Esophagus muscularis mucosa (tissue), 4 donors: Measurements from ENCODE around the gene RPS21. TPM values are rescaled to one million over a fixed set of nuclear protein-coding genes. Genes with fewer than 3 reads are reported as not detected.

Experiments used
- DNase-seq: peaks from one replicate; pipeline ENCODE4 v3.0.0-alpha.2; 2017; ENCODE audit errors: extremely low spot score
- H3K27ac ChIP-seq, 4 donors: fragments of 200-600 bp; sonication (generic); replicated peaks in 1 of 4; 1 replicate in 3 of 4; 2 replicates in 1 of 4; pipeline ENCODE4 v1.5.1; 2016 to 2019; ENCODE audit warnings: mild to moderate bottlenecking in 1 of 4
- H3K27me3 ChIP-seq, 4 donors: fragments of 200-600 bp; sonication (generic); one replicate each; pipeline versions ENCODE4 v1.5.1 to v1.6.0; 2016 to 2019
- H3K36me3 ChIP-seq, 4 donors: fragments of 200-600 bp; sonication (generic); one replicate each; pipeline ENCODE4 v1.5.1; 2016 to 2019
- H3K4me1 ChIP-seq, 4 donors: fragments of 200-600 bp; sonication (generic); one replicate each; pipeline ENCODE4 v1.5.1; 2016 to 2019
- H3K4me3 ChIP-seq, 4 donors: fragments of 200-600 bp; sonication (generic); 1 replicate in 2 of 4; 2 replicates in 2 of 4; pipeline ENCODE4 v1.5.1; 2016 to 2019; ENCODE audit warnings: mild to moderate bottlenecking in 4 of 4, moderate library complexity in 1 of 4
- H3K9me3 ChIP-seq, 4 donors: fragments of 200-600 bp; sonication (generic); 1 replicate in 3 of 4; 2 replicates in 1 of 4; pipeline ENCODE4 v1.5.1; 2016 to 2019
- CTCF ChIP-seq, 3 experiments: fragments of 200-600 bp in 2 of 3; fragments of 450-650 bp in 1 of 3; sonication (generic) in 2 of 3; IDR thresholded peaks; one replicate each; pipeline ENCODE4 v1.5.1; 2017 to 2019; ENCODE audit warnings: antibody characterized with exemption in 3 of 3, mild to moderate bottlenecking in 2 of 3, moderate library complexity in 1 of 3
- EP300 ChIP-seq: sonication (generic); formaldehyde crosslinking; IDR thresholded peaks from one replicate; pipeline ENCODE4 v1.6.1; 2017; ENCODE audit warnings: antibody characterized with exemption
- POLR2A ChIP-seq: fragments of 450-650 bp; IDR thresholded peaks from one replicate; pipeline ENCODE4 v1.6.1; 2017; ENCODE audit warnings: antibody characterized with exemption, moderate library complexity, mild to moderate bottlenecking, low read depth
- POLR2AphosphoS5 ChIP-seq, 2 donors: sonication (generic); formaldehyde crosslinking; IDR thresholded peaks; one replicate each; pipeline ENCODE4 v1.6.1; 2017; ENCODE audit warnings: antibody characterized with exemption in 2 of 2
- WGBS: methylation state at CpG from one replicate; pipeline ENCODE4 v1.1.5; 2018; 5-methylcytosine and 5-hydroxymethylcytosine counted together
- intact Hi-C: fragments of 100-400 bp; cut with DNase I; formaldehyde crosslinking; loops from one replicate; pipeline ENCODE4 v1.15.1; 2023
- total RNA-seq, 4 donors: library from RNA; depleted of rRNA; stranded (reverse); fragments of >200 nt; gene quantifications; one replicate each; pipeline versions ENCODE4 v1.1.0 to v1.2.1, GENCODE V29; 2016

RPS21 gene
- total RNA-seq, 4 donors from 2014 or later, result 581 to 2,787 (median 1,391) TPM

GRCh38 chr20:62342910-62343309 lies 44.0 kb upstream of the RPS21 start:
- Histone ChIP-seq H3K4me1 (no peaks in the 10 kb centered on the region), H3K27ac (peak overlapping the region in 2 of 4 donors; percentile 24 to 35), H3K9me3 (no peaks in the 10 kb centered on the region), H3K4me3 (no peak overlapping the region), H3K36me3 (peaks cover 40 to 94% (median 77%) of the 10 kb centered on the region in 4 donors), H3K27me3 (no peaks in the 10 kb centered on the region)
- no peak for TF ChIP-seq EP300
- TF ChIP-seq POLR2AphosphoS5 (IDR thresholded peaks at IDR 0.05), result no peak
- intact Hi-C loops, result loop anchor here (5.0 kb wide), 1 partner anchor 34 kb away; no protein-coding TSS in a partner anchor
- 59% methylated on average over 10 of the region's 10 CpGs for WGBS
- no peak for DNase-seq

- H3K27ac ChIP-seq, result no peak overlapping the region
- intact Hi-C loops, result loop anchor here (5.0 kb wide), 1 partner anchor 33 kb away; no protein-coding TSS in a partner anchor
Measured at GRCh38 chr20:62344092-62344491, 42.8 kb upstream of the RPS21 start.

GRCh38 chr20:62344782-62345181 lies 42.1 kb upstream of the RPS21 start:
- intact Hi-C loops, result loop anchor here (5.0 kb wide), 1 partner anchor 33 kb away; no protein-coding TSS in a partner anchor
- Histone ChIP-seq H3K36me3 (peaks cover 32 to 91% (median 71%) of the 10 kb centered on the region in 4 donors), H3K27me3 (no peaks in the 10 kb centered on the region), H3K4me1 (peaks cover 0 to under 1% (median 0%) of the 10 kb centered on the region in 4 donors), H3K4me3 (no peak overlapping the region), H3K27ac (no peak overlapping the region), H3K9me3 (no peaks in the 10 kb centered on the region)
- WGBS, result 90% methylated on average over 10 of the region's 10 CpGs
- no peak for TF ChIP-seq CTCF (IDR thresholded peaks at IDR 0.05)
- TF ChIP-seq POLR2A, result no peak
- no peak for TF ChIP-seq EP300
- TF ChIP-seq POLR2AphosphoS5 (IDR thresholded peaks at IDR 0.05), result no peak
- DNase-seq, result no peak

More at GRCh38 chr20:62344092-62344491, 42.8 kb upstream of the RPS21 start:
- TF ChIP-seq POLR2AphosphoS5 (IDR thresholded peaks at IDR 0.05), result no peak
- no peak for TF ChIP-seq POLR2A
- TF ChIP-seq EP300, result no peak
- no peak for TF ChIP-seq CTCF (IDR thresholded peaks at IDR 0.05)
- Histone ChIP-seq H3K4me1 (no peaks in the 10 kb centered on the region), H3K4me3 (no peak overlapping the region), H3K9me3 (no peaks in the 10 kb centered on the region), H3K36me3 (peaks cover 36 to 95% (median 75%) of the 10 kb centered on the region in 4 donors), H3K27me3 (no peaks in the 10 kb centered on the region)
- whole genome bisulfite sequencing, result 84% methylated on average over 5 of the region's 5 CpGs
- no peak for DNase-seq

GRCh38 chr20:62345681-62346370 lies 41.1 kb upstream of the RPS21 start:
- TF ChIP-seq CTCF (IDR thresholded peaks at IDR 0.05) (no peak), POLR2AphosphoS5 (IDR thresholded peaks at IDR 0.05) (no peak), POLR2A (no peak), EP300 (no peak)
- Histone ChIP-seq H3K9me3 (no peaks in the 10 kb centered on the region), H3K36me3 (peaks cover 21 to 91% (median 72%) of the 10 kb centered on the region in 4 donors), H3K27me3 (no peaks in the 10 kb centered on the region), H3K4me1 (peaks cover 0 to 7% (median 1%) of the 10 kb centered on the region in 4 donors), H3K4me3 (no peak overlapping the region), H3K27ac (no peak overlapping the region)
- intact Hi-C loops, result no loop called here
- 90% methylated on average over 9 of the region's 25 CpGs for WGBS
- DNase-seq, result no peak

GRCh38 chr20:62346398-62347150 lies 40.3 kb upstream of the RPS21 start:
- DNase-seq, result no peak
- Histone ChIP-seq H3K27ac (no peak overlapping the region), H3K4me3 (no peak overlapping the region), H3K4me1 (peaks cover 0 to 7% (median 1%) of the 10 kb centered on the region in 4 donors), H3K9me3 (no peaks in the 10 kb centered on the region), H3K36me3 (peaks cover 28 to 91% (median 76%) of the 10 kb centered on the region in 4 donors), H3K27me3 (no peaks in the 10 kb centered on the region)
- TF ChIP-seq POLR2AphosphoS5 (IDR thresholded peaks at IDR 0.05), result no peak
- TF ChIP-seq CTCF (IDR thresholded peaks at IDR 0.05), result no peak
- no peak for TF ChIP-seq POLR2A
- TF ChIP-seq EP300, result no peak
- WGBS, result 94% methylated on average over 18 of the region's 34 CpGs
- intact Hi-C loops, result no loop called here
